GM18861 (cell line): Measurements from ENCODE around the gene NUP188.
"Not testable (repeated sequence)": the region's sequence is repeated elsewhere in the genome, so short reads cannot be mapped to it uniquely, and the experiment has no call there.

Experiments
- ATAC-seq: cut with Tn5 transposase; IDR thresholded peaks from one replicate; pipeline ENCODE4 v1.9.1; 2021; ENCODE audit not compliant: unreplicated experiment

The NUP188 gene

DNA sequence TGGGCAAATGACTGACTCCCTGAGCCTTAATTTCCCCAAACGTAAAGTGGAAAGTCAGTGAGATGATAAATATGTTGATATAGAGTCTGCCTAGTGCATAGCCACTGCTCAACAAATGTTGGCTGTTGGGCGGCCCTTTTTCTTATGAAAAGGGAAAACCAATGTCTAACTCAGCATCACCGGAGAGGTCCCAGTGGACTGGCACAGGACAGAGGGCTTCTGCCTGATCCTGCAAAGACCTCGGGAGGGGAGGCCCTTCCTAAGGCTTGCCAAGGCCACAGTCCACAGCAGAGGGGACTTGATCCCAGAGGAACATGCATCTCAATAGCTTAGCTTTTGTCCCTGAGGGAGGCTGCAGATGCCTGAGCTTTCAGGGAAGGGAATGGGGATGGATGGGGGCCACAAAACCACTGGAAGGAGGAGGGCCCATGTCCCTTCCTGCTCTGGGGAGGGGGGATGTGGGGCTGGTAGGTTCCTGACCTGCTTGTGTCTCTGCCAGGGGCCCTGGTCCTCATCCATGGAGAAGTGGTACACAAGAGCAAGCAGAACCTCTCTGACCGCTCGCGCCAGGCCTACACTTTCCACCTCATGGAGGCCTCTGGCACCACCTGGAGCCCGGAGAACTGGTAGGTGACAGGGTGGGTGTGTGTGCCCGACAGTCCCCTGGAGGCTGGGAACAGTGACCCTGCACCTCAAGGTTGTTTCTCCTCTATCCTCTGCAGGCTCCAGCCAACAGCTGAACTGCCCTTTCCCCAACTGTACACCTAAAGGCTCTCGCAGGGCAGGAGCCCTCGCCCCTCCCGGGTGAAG lies 6.3 kb upstream of the NUP188 start:
- no peak for ATAC-seq

DNA sequence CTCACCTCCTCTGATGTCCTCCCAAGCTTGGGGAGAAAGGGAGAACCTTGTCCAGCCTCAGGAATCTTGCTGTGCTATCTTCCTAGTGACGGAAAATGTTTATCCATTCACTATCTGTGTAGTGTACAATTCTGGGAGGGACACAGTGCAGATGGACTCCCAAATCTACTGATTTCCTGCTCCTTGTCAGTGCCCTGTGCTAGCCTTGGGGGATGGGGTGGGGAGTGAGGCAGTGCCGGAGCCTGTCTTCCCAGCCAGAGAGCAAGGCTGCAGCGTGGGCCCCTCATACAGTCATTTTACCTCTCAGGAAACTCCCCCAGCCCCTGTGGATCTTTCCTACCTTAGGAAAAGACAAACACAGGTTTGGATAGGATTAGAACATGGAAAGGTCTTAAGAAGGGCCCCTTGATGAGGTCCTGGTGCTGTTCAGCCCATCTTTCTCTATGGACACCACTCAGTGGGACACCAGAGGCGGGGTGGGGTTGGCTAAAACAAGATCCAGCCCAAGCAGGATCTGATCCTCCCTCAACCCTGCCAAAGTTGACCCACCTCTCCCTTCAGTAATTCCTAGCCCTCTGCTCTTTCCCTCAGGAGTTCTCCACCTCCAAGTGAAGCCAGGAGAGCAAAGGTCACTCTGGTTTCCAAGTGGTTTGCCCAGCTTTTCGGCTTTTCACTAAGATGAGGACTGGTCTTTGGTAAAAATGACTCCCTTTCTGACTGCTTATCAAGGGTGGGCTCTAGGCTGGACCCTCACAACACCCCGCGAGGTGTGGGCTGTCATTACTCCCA lies 3.5 kb upstream of the NUP188 start:
- ATAC-seq, result no peak

DNA sequence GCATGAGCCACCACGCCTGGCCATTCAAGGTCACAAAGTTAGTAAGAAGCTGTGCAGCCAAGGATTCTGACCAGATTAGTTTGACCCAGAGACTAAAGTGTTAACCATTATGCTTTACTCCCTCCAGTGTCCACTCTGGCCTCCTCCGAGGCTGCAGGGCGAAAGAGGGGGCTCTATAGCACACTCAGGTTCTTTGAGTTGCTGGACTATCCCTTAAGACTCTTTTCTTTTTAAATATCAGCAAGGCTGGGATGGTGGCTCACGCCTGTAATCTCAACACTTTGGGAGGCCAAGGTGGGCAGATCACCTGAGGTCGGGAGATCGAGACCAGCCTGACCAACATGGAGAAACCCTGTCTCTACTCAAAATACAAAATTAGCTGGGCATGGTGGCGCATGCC lies 2.5 kb upstream of the NUP188 start:
- not testable (repeated sequence) for ATAC-seq

DNA sequence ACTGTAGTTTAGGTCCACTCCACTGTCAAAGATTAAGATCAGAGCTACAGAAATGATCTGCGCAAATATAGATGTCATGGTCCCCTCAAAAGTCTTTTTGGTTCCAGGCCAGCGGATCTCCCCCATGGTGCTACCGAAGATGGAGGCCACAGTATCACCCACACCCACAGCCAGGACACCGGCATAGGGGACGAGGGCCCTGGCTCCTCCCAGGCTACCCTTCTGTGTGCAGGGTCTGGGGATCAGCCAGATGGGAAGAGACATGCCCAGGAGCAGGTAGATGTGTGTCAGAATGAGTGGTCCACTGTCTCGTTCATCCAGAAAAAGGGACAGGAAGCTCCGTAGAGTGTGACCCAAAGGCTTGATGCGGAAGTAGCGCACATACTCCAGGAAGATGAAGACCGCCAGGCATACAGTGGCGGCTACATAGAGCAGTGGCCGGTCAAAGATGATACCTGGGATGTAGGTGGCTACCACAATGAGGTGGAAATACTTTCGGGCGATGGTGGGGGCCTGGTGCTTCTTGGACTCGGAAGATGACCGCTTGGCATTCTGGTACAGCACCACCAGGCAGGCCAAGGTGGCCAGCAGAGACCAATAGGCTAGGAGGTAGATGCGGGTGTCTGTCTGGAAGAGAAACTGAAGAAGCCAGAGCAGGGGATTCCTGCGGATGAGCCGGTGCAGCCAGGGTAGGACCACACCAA lies 1.5 kb upstream of the NUP188 start:
- no peak for ATAC-seq

DNA sequence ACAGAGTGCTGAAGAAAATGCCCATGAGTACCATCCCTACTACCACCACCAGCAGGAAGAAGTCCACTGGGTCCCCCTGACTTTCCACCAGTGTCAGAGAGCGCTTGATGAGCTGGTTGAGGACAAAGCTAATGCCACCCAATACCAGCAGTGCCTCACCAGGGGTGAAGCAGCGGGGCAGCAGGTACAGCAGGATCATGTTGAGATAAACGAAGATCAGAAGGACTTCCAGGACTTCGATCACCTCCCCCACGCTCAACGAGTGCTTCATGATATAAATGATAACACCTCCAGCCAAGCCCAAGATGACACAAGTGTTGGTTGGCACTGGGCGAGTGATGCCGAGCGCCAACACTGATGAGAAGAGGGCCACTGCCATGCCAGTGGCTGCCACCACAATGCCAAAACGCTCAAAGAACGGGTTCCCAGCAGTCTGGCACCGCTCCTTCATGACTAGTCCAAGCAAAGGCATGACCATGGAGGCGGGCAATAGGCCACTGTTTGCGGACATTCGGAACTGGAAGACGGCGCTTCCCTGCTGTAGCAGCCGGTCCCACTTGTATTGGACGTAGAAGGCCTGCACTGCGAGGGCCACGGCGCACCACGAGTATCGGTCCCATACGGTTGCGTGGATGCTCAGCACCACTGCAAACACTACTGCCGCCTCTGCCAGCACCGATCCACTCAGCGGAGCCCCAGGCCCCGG lies 775 bp upstream of the NUP188 start:
- ATAC-seq, result no peak

DNA sequence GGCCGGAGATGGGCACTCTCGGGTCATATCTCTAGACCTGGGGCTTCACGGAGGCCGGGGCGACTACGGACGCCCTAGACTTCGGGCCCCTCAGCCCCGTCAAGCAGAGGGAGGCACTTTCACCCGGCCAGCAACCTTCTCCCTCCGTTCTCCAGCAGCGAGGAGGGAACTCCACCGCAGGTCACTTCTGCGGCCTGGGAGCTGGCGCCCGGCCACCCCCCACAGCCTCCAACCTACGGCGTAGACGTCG lies 297 bp upstream of the NUP188 start:
- no peak for ATAC-seq

DNA sequence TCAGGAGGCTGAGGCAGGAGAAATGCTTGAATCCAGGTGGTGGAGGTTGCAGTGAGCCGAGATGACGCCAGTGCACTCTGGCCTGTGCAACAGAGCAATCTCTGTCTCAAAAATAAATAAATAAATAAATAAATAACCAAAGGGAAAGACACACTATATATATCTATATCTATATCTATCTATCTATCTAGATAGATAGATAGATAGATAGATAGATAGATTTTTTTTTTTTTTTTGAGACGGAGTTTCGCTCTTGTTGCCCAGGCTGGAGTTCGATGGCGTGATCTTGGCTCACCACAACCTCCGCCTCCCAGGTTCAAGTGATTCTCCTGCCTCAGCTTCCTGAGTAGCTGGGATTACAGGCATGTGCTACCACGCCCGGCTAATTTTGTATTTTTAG lies 13.9 kb downstream of the NUP188 start:
- ATAC-seq, result not testable (repeated sequence)

DNA sequence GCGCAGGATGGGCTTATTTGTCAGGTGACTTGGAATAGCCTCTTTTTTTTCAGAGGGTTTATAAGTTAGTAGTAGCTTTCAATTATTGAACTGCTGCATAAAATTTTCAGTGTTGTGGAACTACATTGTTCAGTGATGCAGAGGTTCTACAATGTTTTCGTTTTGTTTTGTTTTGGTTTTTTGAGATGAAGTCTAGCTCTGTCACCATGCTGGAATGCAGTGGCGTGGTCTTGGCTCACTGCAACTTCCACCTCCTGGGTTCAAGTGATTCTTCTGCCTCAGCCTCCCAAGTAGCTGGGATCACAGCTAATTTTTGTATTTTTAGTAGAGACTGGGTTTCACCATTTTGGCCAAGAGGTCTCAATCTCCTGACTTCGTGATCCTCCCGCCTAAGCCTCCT lies 22.0 kb downstream of the NUP188 start:
- no peak for ATAC-seq

DNA sequence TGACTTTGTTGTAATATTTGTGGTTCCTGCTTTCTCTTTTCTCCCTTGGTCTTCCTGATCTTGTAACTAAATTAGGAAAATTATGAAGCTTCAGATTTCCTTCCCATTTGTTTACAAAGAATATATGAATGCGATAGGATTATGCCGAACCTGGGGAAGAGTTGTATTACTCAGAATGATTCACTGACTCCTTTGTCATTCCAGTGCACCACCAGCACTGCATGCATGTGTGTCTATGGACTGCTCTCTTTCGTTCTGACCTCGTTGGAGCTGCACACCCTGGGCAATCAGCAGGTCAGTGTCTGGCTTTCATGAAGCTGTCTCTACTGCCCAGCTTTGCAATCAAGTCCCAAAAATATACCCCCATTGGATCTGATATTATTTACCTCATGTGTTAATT lies 25.5 kb downstream of the NUP188 start:
- no peak for ATAC-seq

DNA sequence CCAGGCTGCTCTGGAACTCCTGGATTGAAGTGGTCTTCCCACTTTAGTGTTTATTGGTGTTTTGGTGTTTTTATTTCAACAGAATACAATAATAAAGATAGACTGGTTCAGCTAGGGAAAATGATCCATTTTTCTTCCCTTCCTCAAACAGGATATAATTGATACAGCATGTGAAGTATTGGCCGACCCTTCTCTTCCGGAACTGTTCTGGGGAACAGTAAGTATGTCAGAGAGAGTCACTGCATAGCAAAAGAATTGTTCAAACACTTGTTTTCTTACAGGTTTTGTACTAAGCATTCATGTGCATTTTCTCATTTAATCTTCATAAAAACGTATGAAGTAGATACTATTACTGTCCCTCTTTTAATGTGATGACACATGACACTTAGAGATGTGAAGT lies 31.6 kb downstream of the NUP188 start:
- ATAC-seq, result no peak

DNA sequence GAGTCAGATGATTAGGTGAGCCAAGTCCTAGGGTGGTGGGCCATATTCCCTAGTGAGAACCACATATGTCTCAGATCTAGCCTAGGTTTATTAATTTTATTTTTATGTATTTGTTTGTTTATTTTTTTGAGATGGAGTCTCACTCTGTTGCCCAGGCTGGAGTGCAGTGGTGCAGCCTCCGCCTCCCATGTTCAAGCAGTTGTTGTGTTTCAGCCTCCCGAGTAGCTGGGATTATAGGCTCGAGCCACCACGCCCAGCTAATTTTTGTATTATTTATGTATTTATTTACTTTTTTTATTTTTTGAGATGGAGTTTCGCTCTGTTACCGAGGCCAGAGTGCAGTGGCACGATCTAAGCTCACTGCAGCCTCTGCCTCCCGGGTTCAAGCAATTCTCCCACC lies 36.0 kb downstream of the NUP188 start:
- no peak for ATAC-seq

DNA sequence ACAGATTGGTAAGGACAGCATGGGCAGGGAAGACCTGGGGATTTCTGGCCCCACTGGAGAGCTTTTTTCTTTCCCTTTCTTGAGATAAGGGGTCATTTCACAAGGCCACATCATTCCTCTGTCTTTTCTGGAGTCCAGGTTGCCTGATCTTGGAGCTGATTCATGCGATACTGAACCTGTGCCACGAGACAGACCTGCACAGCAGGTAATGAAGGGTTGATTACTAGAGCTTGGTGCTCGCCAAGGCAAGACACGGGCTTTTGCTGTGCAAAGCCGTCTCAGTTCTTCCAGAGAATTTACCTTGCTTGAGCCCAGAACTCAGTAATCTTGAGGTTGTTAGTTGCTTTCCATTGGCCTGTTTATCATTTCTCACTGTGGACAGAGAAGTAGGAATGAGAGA lies 39.2 kb downstream of the NUP188 start:
- no peak for ATAC-seq

DNA sequence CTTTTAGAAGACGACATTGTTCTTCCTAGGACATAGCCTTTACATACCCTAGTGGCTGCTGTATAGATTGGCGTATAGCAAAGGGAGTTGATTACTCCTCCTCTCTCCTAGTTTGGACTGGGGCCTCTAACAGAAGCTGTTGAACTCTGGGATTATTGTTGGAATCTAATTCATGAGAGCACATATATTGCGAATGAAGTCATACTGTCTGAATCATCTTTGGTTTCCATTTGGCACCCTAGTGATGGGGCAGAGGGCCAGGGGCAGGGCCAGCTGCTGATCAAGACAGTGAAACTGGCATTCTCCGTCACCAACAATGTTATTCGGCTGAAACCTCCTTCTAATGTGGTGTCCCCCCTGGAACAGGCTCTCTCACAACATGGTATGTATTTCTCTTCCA lies 40.3 kb downstream of the NUP188 start:
- no peak for ATAC-seq

DNA sequence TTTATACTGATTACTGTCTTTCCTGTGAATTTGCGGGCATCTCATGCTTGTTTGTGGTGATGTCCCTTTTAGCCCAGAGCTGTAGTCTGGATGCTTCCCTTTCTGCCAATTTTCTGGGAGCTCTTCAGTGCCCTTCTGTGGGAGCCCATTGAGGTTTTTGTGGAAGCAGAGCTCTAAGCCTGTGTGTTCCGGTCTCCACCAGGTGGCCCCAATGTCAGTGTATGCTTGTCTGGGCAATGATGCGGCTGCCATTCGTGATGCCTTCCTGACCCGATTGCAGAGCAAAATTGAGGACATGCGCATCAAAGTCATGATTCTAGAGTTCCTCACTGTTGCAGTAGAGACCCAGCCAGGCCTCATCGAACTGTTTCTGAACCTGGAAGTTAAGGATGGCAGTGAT lies 45.5 kb downstream of the NUP188 start:
- ATAC-seq, result no peak

DNA sequence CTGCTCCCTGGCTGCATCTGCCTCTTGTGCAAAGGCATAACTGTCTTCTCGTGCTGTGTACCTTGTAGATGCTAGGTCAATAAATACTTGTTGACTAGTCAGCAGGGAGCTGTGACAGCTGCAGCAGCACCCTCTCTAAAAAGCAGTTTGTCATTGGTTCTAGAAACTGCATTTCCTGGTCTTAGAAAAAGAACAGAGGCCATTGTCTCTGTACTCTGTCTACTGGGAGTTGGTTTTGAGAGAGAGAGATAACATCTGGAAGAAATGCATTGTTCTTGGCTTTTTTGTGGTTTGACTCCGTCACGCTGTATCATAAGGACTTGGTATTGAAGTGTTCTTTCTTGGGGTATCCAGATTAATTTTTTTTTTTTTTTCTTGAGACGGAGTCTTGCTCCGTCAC lies 48.3 kb downstream of the NUP188 start:
- no peak for ATAC-seq

DNA sequence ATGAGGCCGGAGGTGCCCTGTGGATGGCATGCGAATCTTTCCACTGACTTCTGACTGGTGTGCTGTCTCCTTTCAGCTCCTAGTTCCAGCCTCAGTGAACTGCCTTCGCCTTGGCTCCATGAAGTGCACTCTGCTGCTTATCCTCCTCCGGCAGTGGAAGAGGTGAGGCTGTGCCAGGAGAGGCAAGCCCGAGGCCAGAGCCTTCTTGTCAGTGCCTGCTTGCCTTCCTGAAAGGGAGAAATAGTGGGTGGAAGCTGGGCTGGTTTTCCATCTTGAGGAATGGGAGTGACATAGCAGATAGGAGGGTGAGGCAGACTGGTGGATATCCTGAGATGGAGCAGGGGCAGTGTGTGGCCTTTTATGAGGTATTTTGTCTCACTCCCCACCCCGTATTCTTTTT lies 51.0 kb downstream of the NUP188 start:
- ATAC-seq, result no peak

DNA sequence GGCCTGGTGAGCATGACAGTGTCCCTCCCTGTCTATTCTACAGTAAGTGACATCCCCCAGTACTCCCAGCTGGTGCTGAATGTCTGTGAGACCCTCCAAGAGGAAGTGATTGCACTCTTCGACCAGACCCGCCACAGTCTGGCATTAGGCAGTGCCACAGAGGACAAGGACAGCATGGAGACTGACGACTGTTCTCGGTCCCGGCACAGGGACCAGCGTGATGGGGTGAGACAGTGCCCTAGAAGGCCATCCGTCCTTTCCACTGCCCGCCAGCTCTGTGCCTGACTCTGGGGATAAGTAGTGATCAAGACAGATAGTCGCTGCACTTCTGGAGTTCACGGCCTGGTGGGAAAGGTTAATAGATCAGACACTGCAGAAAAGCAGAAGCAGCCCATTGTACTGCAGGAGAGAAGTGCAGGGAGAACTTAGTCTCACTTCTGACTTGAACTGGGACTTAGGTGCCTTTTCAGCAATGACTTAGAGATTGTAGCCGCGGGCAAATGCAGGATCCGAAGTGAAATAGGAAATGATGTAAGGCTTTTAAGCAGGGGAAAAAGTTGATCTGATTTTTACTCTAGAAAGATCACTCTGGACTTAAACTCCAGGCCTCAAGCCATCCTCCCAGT lies 52.2 kb downstream of the NUP188 start:
- no peak for ATAC-seq

DNA sequence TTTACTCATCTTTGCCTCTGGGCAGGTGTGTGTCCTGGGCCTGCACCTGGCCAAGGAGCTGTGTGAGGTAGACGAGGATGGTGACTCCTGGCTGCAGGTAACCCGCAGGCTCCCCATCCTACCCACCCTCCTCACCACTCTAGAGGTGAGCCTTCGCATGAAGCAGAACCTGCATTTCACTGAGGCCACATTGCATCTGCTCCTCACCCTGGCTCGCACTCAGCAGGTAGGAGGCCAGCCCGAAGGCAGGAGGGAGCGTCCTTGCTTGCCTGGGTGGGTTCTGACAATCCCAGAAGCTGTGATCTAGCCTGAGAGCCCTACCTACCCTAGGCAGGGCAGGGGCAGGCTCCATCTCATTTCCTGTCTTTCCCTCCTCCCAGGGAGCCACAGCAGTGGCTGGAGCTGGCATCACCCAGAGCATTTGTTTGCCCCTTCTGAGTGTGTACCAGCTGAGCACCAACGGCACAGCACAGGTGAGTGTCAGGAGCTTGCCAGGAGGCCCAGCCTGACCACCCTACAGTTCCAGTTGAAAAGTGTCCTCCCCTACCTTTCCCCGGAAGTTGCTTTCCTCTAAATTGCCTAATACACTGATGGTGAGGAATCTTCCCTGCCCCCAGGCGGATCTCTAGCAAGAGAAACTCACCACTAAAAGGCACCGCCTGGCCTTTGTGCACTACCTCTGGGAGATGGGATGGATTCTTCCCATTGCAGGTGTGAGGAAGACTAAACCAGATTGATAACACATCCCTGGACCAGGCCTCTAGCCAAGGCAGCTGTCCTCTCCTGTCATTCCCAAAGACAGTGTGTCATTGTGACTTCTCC lies 54.2 kb downstream of the NUP188 start:
- ATAC-seq, result no peak

DNA sequence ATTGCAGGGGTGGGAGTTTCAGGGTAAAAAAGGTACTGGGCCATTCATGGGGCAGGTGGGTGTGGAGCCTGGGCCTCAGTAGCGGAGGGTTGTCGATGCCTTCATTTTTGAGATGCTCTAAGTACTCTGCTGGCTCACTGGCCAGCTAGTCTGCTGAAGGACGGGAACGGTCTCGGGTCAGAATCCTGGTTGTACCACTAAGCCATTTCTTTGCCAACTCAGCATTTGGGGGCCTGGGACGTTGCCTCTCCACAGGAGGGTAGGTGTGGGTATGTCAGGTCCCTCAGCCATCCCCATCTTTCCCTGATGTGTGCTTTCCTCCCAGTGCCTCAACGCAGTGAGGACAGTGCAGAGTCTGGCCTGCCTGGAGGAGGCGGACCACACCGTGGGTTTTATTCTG lies 55.5 kb downstream of the NUP188 start:
- no peak for ATAC-seq

DNA sequence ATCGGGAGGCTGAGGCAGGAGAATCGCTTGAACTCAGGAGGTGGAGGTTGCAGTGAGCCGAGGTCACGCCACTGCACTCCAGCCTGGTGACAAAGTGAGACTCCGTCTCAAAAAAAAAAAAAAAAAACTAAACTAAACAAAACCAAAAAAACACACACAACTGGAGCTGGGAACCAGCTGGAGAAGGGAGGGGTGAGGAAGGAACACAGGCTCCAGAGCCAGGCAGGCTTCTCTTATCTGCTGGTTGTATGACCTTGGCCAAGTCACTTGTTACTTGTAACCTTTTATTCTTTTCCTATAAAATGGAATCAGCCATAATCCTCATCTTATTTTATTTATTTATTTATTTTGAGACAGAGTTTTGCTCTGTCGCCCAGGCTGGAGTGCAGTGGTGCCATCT lies 56.7 kb downstream of the NUP188 start:
- ATAC-seq, result not testable (repeated sequence)
